ENCODE data around the gene RNLS.

DNA sequence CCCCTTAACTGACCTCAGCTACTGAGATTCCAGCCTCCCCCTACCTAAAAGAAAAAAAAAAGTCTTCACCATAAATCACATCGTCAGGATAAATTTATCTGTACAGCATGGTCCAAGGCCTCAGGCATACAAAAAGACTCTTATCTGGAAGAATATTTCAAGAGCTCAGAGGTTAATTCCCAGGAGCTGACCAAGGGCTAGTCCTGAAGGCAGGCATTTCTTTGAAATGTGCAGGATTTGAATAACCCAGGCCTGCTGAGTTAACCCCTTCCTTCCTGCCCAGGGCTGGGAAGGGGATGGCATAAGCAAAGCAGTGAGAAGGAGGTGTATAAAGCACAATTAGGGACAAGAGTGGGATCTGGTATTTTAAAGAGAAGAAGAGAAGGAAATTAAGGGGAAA is 111.2 kb downstream of the RNLS start:
- no peak for TF ChIP-seq CTCF (conservative IDR thresholded peaks at IDR 0.05; ENCODE audit: low read length)
- TF ChIP-seq EZH2phosphoT487 (IDR thresholded peaks at IDR 0.05; ENCODE audit: borderline replicate concordance, low read depth, low read length): no peak

Measured in OCI-LY7 (cell line).